K562 (cell line): ENCODE results near the gene NENF. TPM values are rescaled to one million over a fixed set of nuclear protein-coding genes. Genes with fewer than 3 reads are reported as not detected.

Experiments
- CCAR2 ChIP-seq: fragments of 200-400 bp; formaldehyde crosslinking; IDR thresholded peaks from 2 replicates; pipeline ENCODE4 v1.6.1; 2017; ENCODE audit warnings: mild to moderate bottlenecking, low read depth, low read length
- KDM1A ChIP-seq, 2 experiments: fragments of 450-650 bp; IDR thresholded peaks; 2 replicates each; pipeline ENCODE4 v1.6.1; 2016; ENCODE audit warnings: mild to moderate bottlenecking in 2 of 2
- MAFK ChIP-seq: IDR thresholded peaks from 2 replicates; pipeline ENCODE4 v1.6.1; 2011; ENCODE audit warnings: low read length, improper control_type of control experiment
- NR2F6 ChIP-seq: fragments of 450-650 bp; formaldehyde crosslinking; IDR thresholded peaks from 2 replicates; pipeline ENCODE4 v1.4.0; 2020; ENCODE audit warnings: mild to moderate bottlenecking
- RBFOX2 ChIP-seq: fragments of 200-400 bp; formaldehyde crosslinking; IDR thresholded peaks from 2 replicates; pipeline ENCODE4 v1.6.1; 2017; ENCODE audit warnings: low read depth, mild to moderate bottlenecking, low read length, moderate library complexity
- RBM14 ChIP-seq: fragments of 200-400 bp; formaldehyde crosslinking; IDR thresholded peaks from 2 replicates; pipeline ENCODE4 v1.6.1; 2018; ENCODE audit warnings: low read depth, mild to moderate bottlenecking, low read length, moderate library complexity, borderline replicate concordance; ENCODE audit not compliant: insufficient read depth
- SNRNP70 ChIP-seq: fragments of 200-400 bp; formaldehyde crosslinking; optimal IDR thresholded peaks from 2 replicates; pipeline ENCODE3; 2017; ENCODE audit warnings: low read depth, low read length
- ZNF347 ChIP-seq: fragments of 450-650 bp; formaldehyde crosslinking; IDR thresholded peaks from 2 replicates; pipeline ENCODE4 v1.4.0; 2020; ENCODE audit warnings: low read depth, mild to moderate bottlenecking, moderate library complexity
- ZNF589 ChIP-seq: fragments of 200-800 bp; sonication (Bioruptor generic); IDR thresholded peaks from 2 replicates; pipeline ENCODE4 v1.6.1; 2016; ENCODE audit warnings: low read depth, missing genetic modification characterization, missing compliant biosample characterization
- polyA plus RNA-seq, 8 experiments: library from polyadenylated mRNA; depleted of rRNA in 4 of 8; stranded (reverse) in 5 of 8; unstranded in 3 of 8; fragments of >200 nt; fragmentation: Nextera tagmentation in 2 of 8; fragmentation: Illumina TruSeq in 1 of 8; extraction: Ambion mirVana in 2 of 8; extraction: Trizol in 1 of 8; gene quantifications; 2 replicates each; pipeline versions ENCODE4 v1.2.1 to v1.2.3, GENCODE V29; 2011 to 2014; ENCODE audit warnings: inconsistent platforms in 1 of 8, missing spikeins in 1 of 8
- total RNA-seq, 7 experiments: library from RNA; depleted of rRNA in 6 of 7; stranded (reverse); fragments of >200 nt in 6 of 7; fragmentation: Illumina TruSeq in 2 of 7; extraction: Trizol in 2 of 7; gene quantifications; 2 replicates each; pipeline versions ENCODE4 v1.2.1 to v1.2.3, GENCODE V29; 2011 to 2021; ENCODE audit warnings: low replicate concordance in 1 of 7
- TF ChIP-seq, protein P1 (sequence below): fragments of 450-650 bp; IDR thresholded peaks from 2 replicates; pipeline ENCODE4 v1.6.1; 2017; ENCODE audit warnings: antibody characterized with exemption, mild to moderate bottlenecking
- TF ChIP-seq, protein P2 (sequence below): fragments of 250-450 bp; sonication (Bioruptor Pico); IDR thresholded peaks from 2 replicates; pipeline ENCODE4 v1.4.0; 2020; ENCODE audit warnings: mild to moderate bottlenecking, moderate library complexity
- TF ChIP-seq, protein P3 (sequence below): sonication (generic); formaldehyde crosslinking; IDR thresholded peaks from 2 replicates; pipeline ENCODE4 v1.8.0; 2023; ENCODE audit warnings: mild to moderate bottlenecking, missing genetic modification reagents

The NENF gene
- total and polyA plus RNA-seq, 9 of the 15 experiments (the other 6 are each of a cell fraction or from before 2014, with no cell fraction given), result 6.1 to 100 (median 72.8) TPM

DNA sequence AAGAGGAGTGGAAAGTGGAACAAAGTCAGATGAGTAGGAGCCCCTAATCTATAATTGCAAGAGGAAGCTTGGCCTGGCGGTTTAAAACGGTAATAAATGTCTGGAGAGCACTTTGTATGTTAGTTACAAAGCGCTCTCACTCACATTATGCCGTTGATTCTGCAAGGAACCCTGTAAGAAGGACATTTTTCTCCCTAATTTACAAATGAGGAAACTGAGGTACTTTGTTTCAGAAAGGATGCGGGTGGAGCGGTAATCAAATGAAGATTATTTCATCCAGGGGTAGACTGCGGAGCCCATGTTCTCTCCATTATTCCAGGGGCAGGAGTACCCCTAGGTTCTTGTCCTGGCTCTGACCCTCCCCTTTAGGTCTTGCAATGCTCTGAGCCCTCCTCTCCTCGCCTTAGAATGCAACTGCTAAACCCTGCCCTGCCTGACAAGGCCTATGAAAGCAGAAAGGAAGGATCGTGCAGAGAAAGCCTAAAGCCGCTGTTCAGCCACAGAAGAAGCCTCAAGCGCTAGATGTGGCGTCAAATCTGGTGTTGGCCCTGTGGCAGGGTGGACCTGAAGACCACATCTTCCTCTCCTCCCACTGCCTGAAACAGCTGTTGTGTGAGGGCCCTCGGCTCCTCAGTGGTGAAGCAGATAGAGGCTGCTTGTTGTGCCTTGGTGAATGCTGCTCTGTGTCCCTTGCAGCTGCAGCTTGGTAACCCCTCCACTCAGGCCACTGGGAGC lies 17.4 kb upstream of the NENF start (continued):
- TF ChIP-seq, protein P1, sequence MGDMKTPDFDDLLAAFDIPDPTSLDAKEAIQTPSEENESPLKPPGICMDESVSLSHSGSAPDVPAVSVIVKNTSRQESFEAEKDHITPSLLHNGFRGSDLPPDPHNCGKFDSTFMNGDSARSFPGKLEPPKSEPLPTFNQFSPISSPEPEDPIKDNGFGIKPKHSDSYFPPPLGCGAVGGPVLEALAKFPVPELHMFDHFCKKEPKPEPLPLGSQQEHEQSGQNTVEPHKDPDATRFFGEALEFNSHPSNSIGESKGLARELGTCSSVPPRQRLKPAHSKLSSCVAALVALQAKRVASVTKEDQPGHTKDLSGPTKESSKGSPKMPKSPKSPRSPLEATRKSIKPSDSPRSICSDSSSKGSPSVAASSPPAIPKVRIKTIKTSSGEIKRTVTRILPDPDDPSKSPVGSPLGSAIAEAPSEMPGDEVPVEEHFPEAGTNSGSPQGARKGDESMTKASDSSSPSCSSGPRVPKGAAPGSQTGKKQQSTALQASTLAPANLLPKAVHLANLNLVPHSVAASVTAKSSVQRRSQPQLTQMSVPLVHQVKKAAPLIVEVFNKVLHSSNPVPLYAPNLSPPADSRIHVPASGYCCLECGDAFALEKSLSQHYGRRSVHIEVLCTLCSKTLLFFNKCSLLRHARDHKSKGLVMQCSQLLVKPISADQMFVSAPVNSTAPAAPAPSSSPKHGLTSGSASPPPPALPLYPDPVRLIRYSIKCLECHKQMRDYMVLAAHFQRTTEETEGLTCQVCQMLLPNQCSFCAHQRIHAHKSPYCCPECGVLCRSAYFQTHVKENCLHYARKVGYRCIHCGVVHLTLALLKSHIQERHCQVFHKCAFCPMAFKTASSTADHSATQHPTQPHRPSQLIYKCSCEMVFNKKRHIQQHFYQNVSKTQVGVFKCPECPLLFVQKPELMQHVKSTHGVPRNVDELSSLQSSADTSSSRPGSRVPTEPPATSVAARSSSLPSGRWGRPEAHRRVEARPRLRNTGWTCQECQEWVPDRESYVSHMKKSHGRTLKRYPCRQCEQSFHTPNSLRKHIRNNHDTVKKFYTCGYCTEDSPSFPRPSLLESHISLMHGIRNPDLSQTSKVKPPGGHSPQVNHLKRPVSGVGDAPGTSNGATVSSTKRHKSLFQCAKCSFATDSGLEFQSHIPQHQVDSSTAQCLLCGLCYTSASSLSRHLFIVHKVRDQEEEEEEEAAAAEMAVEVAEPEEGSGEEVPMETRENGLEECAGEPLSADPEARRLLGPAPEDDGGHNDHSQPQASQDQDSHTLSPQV, result peak; percentile 79; the same call in 1 of the 2 replicates
- TF ChIP-seq KDM1A (IDR thresholded peaks at IDR 0.05) (no peak), MAFK (no peak), CCAR2 (no peak), NR2F6 (CRISPR knock-in tag) (no peak), RBFOX2 (no peak), SNRNP70 (no peak), ZNF347 (CRISPR knock-in tag) (0 out of 2 replicates have a peak, but pooled peaks have one; percentile 28), RBM14 (no peak), ZNF589 (CRISPR knock-in tag) (peak; percentile 51; the same call in 1 of the 2 replicates)
- TF ChIP-seq, protein P2, sequence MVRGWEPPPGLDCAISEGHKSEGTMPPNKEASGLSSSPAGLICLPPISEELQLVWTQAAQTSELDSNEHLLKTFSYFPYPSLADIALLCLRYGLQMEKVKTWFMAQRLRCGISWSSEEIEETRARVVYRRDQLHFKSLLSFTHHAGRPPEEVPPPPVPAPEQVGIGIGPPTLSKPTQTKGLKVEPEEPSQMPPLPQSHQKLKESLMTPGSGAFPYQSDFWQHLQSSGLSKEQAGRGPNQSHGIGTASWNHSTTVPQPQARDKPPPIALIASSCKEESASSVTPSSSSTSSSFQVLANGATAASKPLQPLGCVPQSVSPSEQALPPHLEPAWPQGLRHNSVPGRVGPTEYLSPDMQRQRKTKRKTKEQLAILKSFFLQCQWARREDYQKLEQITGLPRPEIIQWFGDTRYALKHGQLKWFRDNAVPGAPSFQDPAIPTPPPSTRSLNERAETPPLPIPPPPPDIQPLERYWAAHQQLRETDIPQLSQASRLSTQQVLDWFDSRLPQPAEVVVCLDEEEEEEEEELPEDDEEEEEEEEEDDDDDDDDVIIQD (CRISPR knock-in tag), result no peak
- TF ChIP-seq, protein P3, sequence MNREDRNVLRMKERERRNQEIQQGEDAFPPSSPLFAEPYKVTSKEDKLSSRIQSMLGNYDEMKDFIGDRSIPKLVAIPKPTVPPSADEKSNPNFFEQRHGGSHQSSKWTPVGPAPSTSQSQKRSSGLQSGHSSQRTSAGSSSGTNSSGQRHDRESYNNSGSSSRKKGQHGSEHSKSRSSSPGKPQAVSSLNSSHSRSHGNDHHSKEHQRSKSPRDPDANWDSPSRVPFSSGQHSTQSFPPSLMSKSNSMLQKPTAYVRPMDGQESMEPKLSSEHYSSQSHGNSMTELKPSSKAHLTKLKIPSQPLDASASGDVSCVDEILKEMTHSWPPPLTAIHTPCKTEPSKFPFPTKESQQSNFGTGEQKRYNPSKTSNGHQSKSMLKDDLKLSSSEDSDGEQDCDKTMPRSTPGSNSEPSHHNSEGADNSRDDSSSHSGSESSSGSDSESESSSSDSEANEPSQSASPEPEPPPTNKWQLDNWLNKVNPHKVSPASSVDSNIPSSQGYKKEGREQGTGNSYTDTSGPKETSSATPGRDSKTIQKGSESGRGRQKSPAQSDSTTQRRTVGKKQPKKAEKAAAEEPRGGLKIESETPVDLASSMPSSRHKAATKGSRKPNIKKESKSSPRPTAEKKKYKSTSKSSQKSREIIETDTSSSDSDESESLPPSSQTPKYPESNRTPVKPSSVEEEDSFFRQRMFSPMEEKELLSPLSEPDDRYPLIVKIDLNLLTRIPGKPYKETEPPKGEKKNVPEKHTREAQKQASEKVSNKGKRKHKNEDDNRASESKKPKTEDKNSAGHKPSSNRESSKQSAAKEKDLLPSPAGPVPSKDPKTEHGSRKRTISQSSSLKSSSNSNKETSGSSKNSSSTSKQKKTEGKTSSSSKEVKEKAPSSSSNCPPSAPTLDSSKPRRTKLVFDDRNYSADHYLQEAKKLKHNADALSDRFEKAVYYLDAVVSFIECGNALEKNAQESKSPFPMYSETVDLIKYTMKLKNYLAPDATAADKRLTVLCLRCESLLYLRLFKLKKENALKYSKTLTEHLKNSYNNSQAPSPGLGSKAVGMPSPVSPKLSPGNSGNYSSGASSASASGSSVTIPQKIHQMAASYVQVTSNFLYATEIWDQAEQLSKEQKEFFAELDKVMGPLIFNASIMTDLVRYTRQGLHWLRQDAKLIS, result peak; percentile 79; the same call in 1 of the 2 replicates
